T-cell (primary cell): ENCODE results near the gene DLG1. TPM values are rescaled to one million over a fixed set of nuclear protein-coding genes. Genes with fewer than 3 reads are reported as not detected.
"Not testable (repeated sequence)": the region's sequence is repeated elsewhere in the genome, so short reads cannot be mapped to it uniquely, and the experiment has no call there.

Source experiments
- ATAC-seq, 4 experiments: fragments of 200-7000 bp in 3 of 4; fragments of 150-1000 bp in 1 of 4; cut with Tn5 transposase; replicated peaks in 1 of 4; 1 replicate in 3 of 4; 2 replicates in 1 of 4; pipeline ENCODE4 v1.10.0; 2021; ENCODE audit warnings: moderate library complexity in 3 of 4, mild to moderate bottlenecking in 2 of 4, moderate number of reproducible peaks in 1 of 4
- CTCF ChIA-PET, 2 donors: fragments of 300-600 bp; sonication (Branson Sonifier 250); formaldehyde crosslinking; loops; one replicate each; lab custom pipeline; 2022; ENCODE audit warnings: antibody characterized with exemption in 2 of 2; lab: Charles Lee
- POLR2A ChIA-PET, 2 donors: fragments of 300-600 bp; sonication (Branson Sonifier 250); formaldehyde crosslinking; loops; one replicate each; lab custom pipeline; 2022; ENCODE audit warnings: antibody characterized with exemption in 2 of 2; lab: Charles Lee
- DNase-seq, 35 experiments: peaks; one replicate each; pipeline versions ENCODE4 v3.0.0 to v3.0.0-alpha.2; 2013 to 2023
- H3K27ac ChIP-seq: one replicate; pipeline ENCODE4 v1.5.1; 2013; ENCODE audit warnings: low read length
- H3K27me3 ChIP-seq, 2 experiments: replicated peaks in 1 of 2; 1 replicate in 1 of 2; 2 replicates in 1 of 2; pipeline versions ENCODE4 v1.6.1 to v1.7.0; 2013; ENCODE audit warnings: low read length in 1 of 2, mixed read lengths in 1 of 2; ENCODE audit not compliant: control insufficient read depth in 2 of 2, insufficient read depth in 2 of 2; ENCODE audit errors: extremely low read depth in 1 of 2
- H3K36me3 ChIP-seq, 2 donors: 1 replicate in 1 of 2; 2 replicates in 1 of 2; pipeline versions ENCODE4 v1.6.1 to v1.7.0; 2013; ENCODE audit warnings: low read length in 1 of 2; ENCODE audit not compliant: control insufficient read depth in 2 of 2, insufficient read depth in 1 of 2; ENCODE audit errors: extremely low read depth in 1 of 2
- H3K4me1 ChIP-seq, 2 experiments: 1 replicate in 1 of 2; 2 replicates in 1 of 2; pipeline versions ENCODE4 v1.6.1 to v1.7.0; 2013; ENCODE audit warnings: low read length in 2 of 2, mixed read lengths in 1 of 2; ENCODE audit not compliant: insufficient read depth in 2 of 2, control insufficient read depth in 1 of 2; ENCODE audit errors: extremely low read depth in 1 of 2
- H3K4me3 ChIP-seq, 2 donors: 1 replicate in 1 of 2; 2 replicates in 1 of 2; pipeline versions ENCODE4 v1.5.1 to v1.7.0; 2013; ENCODE audit warnings: mild to moderate bottlenecking in 2 of 2, low read length in 1 of 2, moderate library complexity in 1 of 2; ENCODE audit not compliant: control insufficient read depth in 1 of 2; ENCODE audit errors: extremely low read depth in 1 of 2
- H3K9me3 ChIP-seq: 2 replicates; pipeline ENCODE4 v1.7.0; 2013
- H3K27ac Mint-ChIP-seq, 2 donors: one replicate each; pipeline ENCODE4 v1.8.0; 2020 to 2021; ENCODE audit warnings: mild to moderate bottlenecking in 2 of 2, mixed read lengths in 2 of 2
- H3K27me3 Mint-ChIP-seq, 2 donors: one replicate each; pipeline ENCODE4 v1.8.0; 2021 to 2022; ENCODE audit warnings: mixed read lengths in 2 of 2
- H3K36me3 Mint-ChIP-seq: one replicate; pipeline ENCODE4 v1.8.0; 2021; ENCODE audit warnings: mixed read lengths
- H3K4me1 Mint-ChIP-seq, 3 donors: one replicate each; pipeline ENCODE4 v1.8.0; 2020 to 2022; ENCODE audit warnings: mixed read lengths in 3 of 3, mild to moderate bottlenecking in 1 of 3
- H3K4me3 Mint-ChIP-seq, 3 donors: one replicate each; pipeline ENCODE4 v1.8.0; 2020 to 2022; ENCODE audit warnings: mild to moderate bottlenecking in 3 of 3, mixed read lengths in 3 of 3, moderate library complexity in 3 of 3
- H3K9me3 Mint-ChIP-seq, 3 donors: one replicate each; pipeline ENCODE4 v1.8.0; 2020 to 2022; ENCODE audit warnings: mixed read lengths in 3 of 3
- WGBS: methylation state at CpG from one replicate; pipeline ENCODE4 v1.1.5; 2013; ENCODE audit warnings: missing lambda C conversion rate; ENCODE audit not compliant: insufficient coverage; 5-methylcytosine and 5-hydroxymethylcytosine counted together
- total RNA-seq, 35 experiments: library from RNA in 6 of 35; stranded (reverse) in 6 of 35; fragments of 120-200 nt in 1 of 35; gene quantifications; one replicate each; pipeline versions ENCODE4 v1.2.1 to v1.2.4 and lab custom pipeline; 2013 to 2026

The DLG1 gene
- total RNA-seq, 5 donors from 2014 or later (not counting 1 experiment from before 2014, with no cell fraction given) = 65.5 to 96.5 (median 68.4) TPM

DNA sequence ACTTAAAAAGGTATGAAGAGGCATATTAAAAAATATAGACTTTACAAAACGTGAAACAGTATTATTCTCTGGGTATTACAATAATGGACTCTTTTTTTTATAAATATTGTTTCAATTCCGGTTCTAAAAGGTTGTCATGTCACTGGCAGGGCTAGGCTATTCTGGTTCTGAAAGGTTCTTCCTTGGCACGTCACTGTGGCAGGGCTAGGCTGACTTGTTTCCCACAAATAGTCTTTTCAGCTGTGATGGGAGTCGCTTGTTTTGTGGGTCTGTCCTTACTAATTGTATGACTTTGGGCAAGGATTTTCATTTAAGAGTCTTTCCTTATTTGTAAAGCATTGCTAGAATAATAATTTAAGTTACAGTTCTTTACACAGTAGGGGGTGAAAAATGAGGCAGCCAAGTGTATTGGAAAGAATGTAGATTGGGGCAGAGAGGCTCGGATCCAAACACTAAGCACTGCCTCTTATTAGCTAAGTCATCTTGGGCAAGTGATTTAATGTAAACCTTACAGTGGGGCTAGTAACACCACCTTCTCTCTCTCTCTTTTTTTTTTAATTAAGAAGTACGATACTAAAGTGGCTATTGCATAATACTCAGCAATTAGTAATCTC, 256.4 kb downstream of the DLG1 start:
- Histone ChIP-seq H3K27ac (no peak overlapping the region), H3K4me3 (no peak overlapping the region), H3K4me1 (no peaks in the 10 kb centered on the region), H3K27me3 (no peaks in the 10 kb centered on the region), H3K36me3 (peaks cover 0 to 16% of the 10 kb centered on the region in 2 donors), H3K9me3 (no peaks in the 10 kb centered on the region)
- Mint-ChIP-seq H3K27me3 (no peaks in the 10 kb centered on the region), H3K4me3 (no peak overlapping the region), H3K9me3 (no peaks in the 10 kb centered on the region), H3K27ac (no peak overlapping the region), H3K4me1 (no peaks in the 10 kb centered on the region), H3K36me3 (peaks cover 18% of the 10 kb centered on the region)
- CTCF ChIA-PET = interaction anchor here in 1 of 2 donors (0.6 kb wide), 1 partner anchor 10 kb away, joined by 3 read pairs; no protein-coding TSS in a partner anchor
- ATAC-seq = no peak
- no CpG with 5 or more reads among the region's 6 CpGs for WGBS
- DNase-seq = no peak
- POLR2A ChIA-PET = no interaction called here

DNA sequence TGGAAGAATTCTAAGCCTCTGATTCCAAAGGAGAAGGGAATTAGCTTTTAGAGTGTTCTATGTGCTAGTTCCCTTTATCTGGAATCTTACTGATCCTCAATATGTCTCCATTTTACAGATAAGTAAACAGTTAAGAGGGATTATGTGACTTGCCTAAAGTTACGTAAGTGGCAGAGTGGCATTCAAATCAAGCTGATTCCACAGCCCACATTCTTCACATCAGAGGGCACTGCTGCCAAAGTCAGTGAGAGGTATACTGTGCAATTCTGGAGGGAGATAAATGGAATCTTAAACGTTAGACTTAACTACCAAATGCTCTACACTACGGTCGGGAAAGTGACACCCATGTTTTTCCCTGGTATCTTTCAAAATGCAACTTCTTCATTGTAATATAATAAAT, 257.8 kb downstream of the DLG1 start:
- POLR2A ChIA-PET = no interaction called here
- H3K27ac ChIP-seq = no peak overlapping the region

DNA sequence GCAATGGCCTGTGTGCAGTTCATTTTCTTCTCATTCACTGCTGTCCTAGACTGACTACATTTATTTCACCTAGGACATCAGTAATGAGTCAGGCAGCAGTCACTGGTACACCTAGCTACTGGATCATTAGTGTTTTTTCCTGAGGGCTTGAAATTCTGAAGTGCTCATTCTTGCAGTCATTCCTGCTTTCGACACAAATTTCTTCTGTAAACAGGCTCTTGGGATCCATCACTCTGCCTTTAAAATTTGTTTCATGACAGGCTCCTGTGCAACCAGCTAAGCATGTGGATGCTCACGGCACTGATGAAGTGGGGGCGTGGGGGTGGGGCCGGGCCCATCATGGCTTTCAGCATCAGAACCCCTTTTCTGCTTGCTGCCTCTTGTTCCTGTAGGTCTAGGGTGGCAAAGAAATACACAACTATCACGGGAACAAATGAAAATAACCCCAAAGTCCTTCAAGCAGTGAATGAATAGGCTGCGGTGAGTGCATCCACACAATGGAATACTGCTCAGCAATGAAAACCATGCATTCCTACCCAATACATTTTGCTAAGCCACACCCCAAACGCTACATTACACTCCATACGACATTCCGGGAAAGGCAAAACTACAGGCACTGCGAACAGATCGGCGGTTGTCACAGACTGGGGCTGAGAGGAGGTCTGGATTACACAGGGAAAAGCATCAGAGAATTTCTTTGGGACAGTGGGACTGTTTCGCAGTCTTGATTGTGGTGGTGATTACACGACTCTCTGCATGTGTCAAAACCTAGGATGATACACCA, 259.5 kb downstream of the DLG1 start:
- H3K27me3 ChIP-seq = no peaks in the 10 kb centered on the region
- no peaks in the 10 kb centered on the region for H3K4me1 ChIP-seq
- Mint-ChIP-seq H3K27me3 (no peaks in the 10 kb centered on the region), H3K9me3 (no peaks in the 10 kb centered on the region), H3K36me3 (no peaks in the 10 kb centered on the region), H3K27ac (no peak overlapping the region), H3K4me1 (peaks cover 0 to 8% (median 1%) of the 10 kb centered on the region in 3 donors), H3K4me3 (no peak overlapping the region)
- no peak overlapping the region for H3K27ac ChIP-seq
- H3K4me3 ChIP-seq = no peak overlapping the region
- ChIA-PET POLR2A (no interaction called here), CTCF (interaction anchor here in 1 of 2 donors (0.5 kb wide), 1 partner anchor 9 kb away, joined by 4 read pairs; no protein-coding TSS in a partner anchor)
- WGBS = 87% methylated on average over 7 of the region's 14 CpGs
- peaks cover 0 to 5% of the 10 kb centered on the region in 2 donors for H3K36me3 ChIP-seq
- no peaks in the 10 kb centered on the region for H3K9me3 ChIP-seq
- DNase-seq (no peak), ATAC-seq (no peak)

More for the DNA sequence above, 257.8 kb downstream of the DLG1 start:
- Mint-ChIP-seq H3K4me3 (no peak overlapping the region), H3K36me3 (peaks cover 8% of the 10 kb centered on the region), H3K4me1 (no peaks in the 10 kb centered on the region), H3K27ac (no peak overlapping the region), H3K27me3 (no peaks in the 10 kb centered on the region), H3K9me3 (no peaks in the 10 kb centered on the region)
- no peaks in the 10 kb centered on the region for H3K4me1 ChIP-seq
- H3K27me3 ChIP-seq = no peaks in the 10 kb centered on the region
- DNase-seq (no peak), ATAC-seq (no peak)
- no CpG with 5 or more reads among the region's 4 CpGs for WGBS
- H3K4me3 ChIP-seq = no peak overlapping the region
- CTCF ChIA-PET = interaction anchor here in 1 of 2 donors (0.9 kb wide), 1 partner anchor 11 kb away, joined by 4 read pairs; the partner anchor contains the start of gene MELTF
- H3K36me3 ChIP-seq = peaks cover 0 to 8% of the 10 kb centered on the region in 2 donors
- H3K9me3 ChIP-seq = no peaks in the 10 kb centered on the region

DNA sequence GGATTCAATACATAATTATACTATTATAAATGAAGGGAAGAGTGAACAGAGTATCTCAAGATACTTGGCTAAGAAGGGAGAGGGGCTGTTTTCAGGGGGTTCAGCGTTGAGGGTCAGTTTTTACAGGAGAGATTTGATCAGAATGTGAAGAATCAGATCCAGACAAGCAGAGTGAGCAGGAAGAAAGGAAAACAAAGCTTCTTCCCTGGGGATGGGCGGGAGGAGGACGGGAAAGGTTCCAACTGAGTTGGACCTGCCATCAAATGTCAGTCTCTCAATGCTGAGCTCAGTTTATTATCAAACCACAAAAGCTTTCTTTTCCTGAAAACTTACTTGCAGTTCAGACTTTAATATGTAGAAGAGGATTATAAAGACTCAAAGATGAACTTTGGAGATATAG, 262.8 kb downstream of the DLG1 start:
- Mint-ChIP-seq H3K27me3 (no peaks in the 10 kb centered on the region), H3K27ac (no peak overlapping the region), H3K36me3 (no peaks in the 10 kb centered on the region), H3K4me3 (no peak overlapping the region), H3K9me3 (no peaks in the 10 kb centered on the region), H3K4me1 (peaks cover 0 to 8% (median 4%) of the 10 kb centered on the region in 3 donors)
- ChIA-PET CTCF (interaction anchor here in 1 of 2 donors (0.6 kb wide), 1 partner anchor 55 kb away, joined by 4 read pairs; no protein-coding TSS in a partner anchor), POLR2A (no interaction called here)
- 83% methylated on average over 1 of the region's 3 CpGs for WGBS
- Histone ChIP-seq H3K4me1 (no peaks in the 10 kb centered on the region), H3K4me3 (no peak overlapping the region), H3K36me3 (no peaks in the 10 kb centered on the region), H3K9me3 (no peaks in the 10 kb centered on the region), H3K27me3 (peaks cover 0 to 10% of the 10 kb centered on the region in 2 experiments), H3K27ac (no peak overlapping the region)
- DNase-seq (no peak), ATAC-seq (no peak)

DNA sequence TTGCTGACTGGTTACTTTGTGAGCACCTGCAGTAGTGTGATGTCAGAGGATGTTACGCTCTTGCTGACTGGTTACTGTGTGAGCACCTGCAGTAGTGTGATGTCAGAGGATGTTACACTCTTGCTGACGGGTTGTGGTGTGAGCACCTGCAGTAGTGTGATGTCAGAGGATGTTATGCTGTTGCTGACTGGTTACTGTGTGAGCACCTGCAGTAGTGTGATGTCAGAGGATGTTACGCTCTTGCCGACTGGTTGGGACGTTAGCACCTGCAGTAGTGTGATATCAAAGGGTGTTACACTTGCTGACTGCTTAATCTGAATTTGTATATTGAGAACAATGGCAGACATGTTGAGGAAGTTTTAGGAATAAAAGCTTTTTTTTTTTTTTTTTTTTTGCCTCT, 263.6 kb downstream of the DLG1 start:
- H3K4me3 ChIP-seq, CTCF ChIA-PET, H3K27me3 Mint-ChIP-seq, H3K4me1 ChIP-seq, DNase-seq, H3K27ac ChIP-seq, H3K36me3 Mint-ChIP-seq, H3K9me3 ChIP-seq, ATAC-seq, H3K4me1 Mint-ChIP-seq, H3K36me3 ChIP-seq, H3K4me3 Mint-ChIP-seq, H3K9me3 Mint-ChIP-seq: not testable (repeated sequence)
- peak overlapping the region in 1 of 2 donors; percentile 9 for H3K27ac Mint-ChIP-seq
- 82% methylated on average over 5 of the region's 5 CpGs for WGBS
- H3K27me3 ChIP-seq = peaks cover 0 to 13% of the 10 kb centered on the region in 2 experiments
- POLR2A ChIA-PET = interaction anchor here in 1 of 2 donors (0.6 kb wide), 1 partner anchor 12 kb away, joined by 6 read pairs; no protein-coding TSS in a partner anchor

DNA sequence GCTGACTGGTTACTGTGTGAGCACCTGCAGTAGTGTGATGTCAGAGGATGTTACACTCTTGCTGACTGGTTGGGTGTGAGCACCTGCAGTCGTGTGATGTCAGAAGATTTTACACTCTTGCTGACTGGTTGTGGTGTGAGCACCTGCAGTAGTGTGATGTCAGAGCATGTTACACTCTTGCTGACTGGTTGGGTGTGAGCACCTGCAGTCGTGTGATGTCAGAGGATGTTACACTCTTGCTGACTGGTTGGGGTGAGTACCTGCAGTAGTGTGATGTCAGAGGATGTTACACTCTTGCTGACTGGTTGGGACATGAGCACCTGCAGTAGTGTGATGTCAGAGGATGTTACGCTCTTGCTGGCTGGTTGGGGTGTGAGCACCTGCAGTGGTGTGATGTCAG, 264.6 kb downstream of the DLG1 start:
- POLR2A ChIA-PET, H3K4me3 Mint-ChIP-seq, H3K36me3 ChIP-seq, H3K9me3 Mint-ChIP-seq, H3K36me3 Mint-ChIP-seq, H3K9me3 ChIP-seq, CTCF ChIA-PET, H3K27ac ChIP-seq, H3K4me3 ChIP-seq, H3K27me3 Mint-ChIP-seq, DNase-seq, ATAC-seq, H3K4me1 Mint-ChIP-seq, H3K27ac Mint-ChIP-seq: not testable (repeated sequence)
- 70% methylated on average over 2 of the region's 3 CpGs for whole genome bisulfite sequencing
- Histone ChIP-seq H3K27me3 (peaks cover 0 to 17% of the 10 kb centered on the region in 2 experiments), H3K4me1 (peaks cover 0 to 15% of the 10 kb centered on the region in 2 experiments)
